ENCODE results near the gene GRAMD1B.
A peak's percentile ranks its signal among the peaks of the same experiment; 100 is the strongest.

Gene GRAMD1B

GRCh38 chr11:123640029-123640428 is 210.0 kb downstream of the GRAMD1B start:
- Histone ChIP-seq H3K9ac (ENCODE audit: low read depth, low read length) (no peak overlapping the region), H3K36me3 (ENCODE audit: insufficient read depth, low read length) (no peaks in the 10 kb centered on the region), H3K27me3 (ENCODE audit: insufficient read depth, low read length, poor library complexity) (peaks cover 3% of the 10 kb centered on the region), H3K9me3 (ENCODE audit: insufficient read depth, low read length, severe bottlenecking) (no peaks in the 10 kb centered on the region), H4K20me1 (ENCODE audit: insufficient read depth, low read length) (no peaks in the 10 kb centered on the region), H2AFZ (ENCODE audit: low read depth, low read length) (no peak overlapping the region), H3K4me1 (ENCODE audit: insufficient read depth, low read length) (no peaks in the 10 kb centered on the region), H3K27ac (ENCODE audit: low read length) (no peak overlapping the region), H3K4me3 (ENCODE audit: low read depth in 1 of 2, low read length in 2 of 2) (no peak overlapping the region), H3K4me2 (ENCODE audit: insufficient read depth, low read length) (no peak overlapping the region), H3K79me2 (ENCODE audit: insufficient read depth, low read length) (no peaks in the 10 kb centered on the region)
- no peak for TF ChIP-seq EZH2 (IDR thresholded peaks at IDR 0.05; ENCODE audit: borderline replicate concordance, low read depth, low read length, severe bottlenecking)
- TF ChIP-seq, protein P1, sequence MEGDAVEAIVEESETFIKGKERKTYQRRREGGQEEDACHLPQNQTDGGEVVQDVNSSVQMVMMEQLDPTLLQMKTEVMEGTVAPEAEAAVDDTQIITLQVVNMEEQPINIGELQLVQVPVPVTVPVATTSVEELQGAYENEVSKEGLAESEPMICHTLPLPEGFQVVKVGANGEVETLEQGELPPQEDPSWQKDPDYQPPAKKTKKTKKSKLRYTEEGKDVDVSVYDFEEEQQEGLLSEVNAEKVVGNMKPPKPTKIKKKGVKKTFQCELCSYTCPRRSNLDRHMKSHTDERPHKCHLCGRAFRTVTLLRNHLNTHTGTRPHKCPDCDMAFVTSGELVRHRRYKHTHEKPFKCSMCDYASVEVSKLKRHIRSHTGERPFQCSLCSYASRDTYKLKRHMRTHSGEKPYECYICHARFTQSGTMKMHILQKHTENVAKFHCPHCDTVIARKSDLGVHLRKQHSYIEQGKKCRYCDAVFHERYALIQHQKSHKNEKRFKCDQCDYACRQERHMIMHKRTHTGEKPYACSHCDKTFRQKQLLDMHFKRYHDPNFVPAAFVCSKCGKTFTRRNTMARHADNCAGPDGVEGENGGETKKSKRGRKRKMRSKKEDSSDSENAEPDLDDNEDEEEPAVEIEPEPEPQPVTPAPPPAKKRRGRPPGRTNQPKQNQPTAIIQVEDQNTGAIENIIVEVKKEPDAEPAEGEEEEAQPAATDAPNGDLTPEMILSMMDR (IDR thresholded peaks at IDR 0.05; ENCODE audit: borderline replicate concordance, extremely low read depth, low read length, poor library complexity, severe bottlenecking) = no peak
- no peak for DNase-seq
- no peak for ATAC-seq (ENCODE audit: insufficient read depth, low read depth)

DNA sequence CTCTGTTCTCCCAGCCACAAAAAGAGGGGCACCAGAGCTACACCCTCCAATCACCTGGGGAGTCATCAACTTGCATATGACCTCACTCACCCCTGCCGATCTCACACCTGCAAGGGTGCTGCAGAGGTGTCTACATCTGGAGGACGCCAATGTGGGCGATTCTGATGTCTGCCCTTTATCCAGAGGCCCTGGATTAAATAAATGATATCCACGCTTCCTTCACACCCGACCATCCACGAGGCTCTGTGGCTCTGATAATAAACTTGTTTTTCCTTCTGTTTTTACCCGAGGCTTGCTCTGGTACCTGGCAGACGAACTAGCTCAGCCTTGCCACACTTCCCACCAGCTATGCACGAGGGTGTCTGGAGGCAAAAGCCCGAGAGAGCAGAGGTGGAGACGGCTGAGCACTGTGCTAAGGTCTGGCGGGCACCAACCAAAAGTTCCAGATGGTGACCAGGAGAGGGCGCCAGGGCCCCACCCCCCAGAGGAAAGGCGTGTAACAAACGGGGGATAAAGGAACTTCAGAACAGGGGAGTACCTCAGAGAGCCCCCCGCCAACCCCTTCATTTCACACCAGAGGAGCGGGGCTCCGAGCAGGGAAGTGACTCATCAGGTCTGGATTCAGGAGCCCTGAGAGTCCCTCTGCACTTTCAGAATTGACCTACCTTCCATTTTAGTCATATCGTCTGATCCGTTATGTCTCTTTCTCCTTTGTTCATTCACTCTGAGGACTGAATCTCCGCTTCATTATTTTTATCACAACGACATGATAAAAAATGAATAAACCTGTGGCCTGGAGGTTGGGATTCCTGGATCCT is 210.8 kb downstream of the GRAMD1B start:
- ATAC-seq (ENCODE audit: insufficient read depth, low read depth) (peak; percentile 93), DNase-seq (peak; percentile 51)
- H3K36me3 ChIP-seq (ENCODE audit: insufficient read depth, low read length) = no peaks in the 10 kb centered on the region
- no peak overlapping the region for H2AFZ ChIP-seq (ENCODE audit: low read depth, low read length)
- H3K79me2 ChIP-seq (ENCODE audit: insufficient read depth, low read length) = no peaks in the 10 kb centered on the region
- TF ChIP-seq, protein P1 (IDR thresholded peaks at IDR 0.05; ENCODE audit: borderline replicate concordance, extremely low read depth, low read length, poor library complexity, severe bottlenecking) = peak; percentile 79
- no peak for TF ChIP-seq EZH2 (IDR thresholded peaks at IDR 0.05; ENCODE audit: borderline replicate concordance, low read depth, low read length, severe bottlenecking)
- H3K27ac ChIP-seq (ENCODE audit: low read length) = no peak overlapping the region
- no peak overlapping the region for H3K9ac ChIP-seq (ENCODE audit: low read depth, low read length)
- H3K4me1 ChIP-seq (ENCODE audit: insufficient read depth, low read length) = no peaks in the 10 kb centered on the region
- H3K4me3 ChIP-seq (ENCODE audit: low read depth in 1 of 2, low read length in 2 of 2) = no peak overlapping the region
- no peak overlapping the region for H3K4me2 ChIP-seq (ENCODE audit: insufficient read depth, low read length)
- no peaks in the 10 kb centered on the region for H3K9me3 ChIP-seq (ENCODE audit: insufficient read depth, low read length, severe bottlenecking)
- peaks cover 3% of the 10 kb centered on the region for H3K27me3 ChIP-seq (ENCODE audit: insufficient read depth, low read length, poor library complexity)
- H4K20me1 ChIP-seq (ENCODE audit: insufficient read depth, low read length) = no peaks in the 10 kb centered on the region

DNA sequence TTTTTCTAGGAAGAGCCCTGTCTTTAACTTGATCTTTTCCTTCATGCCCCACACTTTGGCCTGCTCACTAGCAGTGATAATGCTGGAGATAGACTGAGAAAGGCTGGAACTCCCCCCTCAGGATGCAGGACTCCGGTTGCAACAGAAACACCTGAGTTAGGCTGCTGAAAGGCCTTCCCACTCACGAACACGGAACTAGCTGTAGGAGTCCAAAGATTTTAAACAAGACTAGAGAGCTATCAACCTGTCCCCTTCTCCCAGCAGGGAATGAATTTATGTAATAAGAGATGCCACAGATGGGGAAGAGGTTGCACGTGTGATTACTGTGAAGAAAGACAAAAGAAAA is 211.4 kb downstream of the GRAMD1B start:
- H2AFZ ChIP-seq (ENCODE audit: low read depth, low read length) = no peak overlapping the region
- ATAC-seq (ENCODE audit: insufficient read depth, low read depth) (no peak), DNase-seq (no peak)

More for the DNA sequence above, 211.4 kb downstream of the GRAMD1B start:
- Histone ChIP-seq H3K36me3 (ENCODE audit: insufficient read depth, low read length) (no peaks in the 10 kb centered on the region), H3K27me3 (ENCODE audit: insufficient read depth, low read length, poor library complexity) (peaks cover 3% of the 10 kb centered on the region), H3K9ac (ENCODE audit: low read depth, low read length) (no peak overlapping the region), H3K27ac (ENCODE audit: low read length) (no peak overlapping the region), H3K4me2 (ENCODE audit: insufficient read depth, low read length) (no peak overlapping the region), H3K9me3 (ENCODE audit: insufficient read depth, low read length, severe bottlenecking) (no peaks in the 10 kb centered on the region), H3K79me2 (ENCODE audit: insufficient read depth, low read length) (no peaks in the 10 kb centered on the region), H3K4me3 (ENCODE audit: low read depth in 1 of 2, low read length in 2 of 2) (no peak overlapping the region), H4K20me1 (ENCODE audit: insufficient read depth, low read length) (no peaks in the 10 kb centered on the region), H3K4me1 (ENCODE audit: insufficient read depth, low read length) (no peaks in the 10 kb centered on the region)
- no peak for TF ChIP-seq EZH2 (IDR thresholded peaks at IDR 0.05; ENCODE audit: borderline replicate concordance, low read depth, low read length, severe bottlenecking)
- TF ChIP-seq, protein P1 (IDR thresholded peaks at IDR 0.05; ENCODE audit: borderline replicate concordance, extremely low read depth, low read length, poor library complexity, severe bottlenecking) = no peak
